IMR-90 (cell line): ENCODE results near the gene MICOS13.

Experiments
- CHD1 ChIP-seq: IDR thresholded peaks from 2 replicates; pipeline ENCODE4 v1.6.1; 2012; ENCODE audit warnings: low read depth, low read length, improper control_type of control experiment
- ELK1 ChIP-seq: fragments of 150-350 bp; IDR thresholded peaks from 2 replicates; pipeline ENCODE4 v1.6.1; 2016; ENCODE audit warnings: low read depth, mild to moderate bottlenecking, low read length, moderate library complexity, borderline replicate concordance
- MAFK ChIP-seq: IDR thresholded peaks from 2 replicates; pipeline ENCODE4 v1.6.1; 2012; ENCODE audit warnings: low read depth, low read length, improper control_type of control experiment
- NFE2L2 ChIP-seq: fragments of 150-350 bp; IDR thresholded peaks from 2 replicates; pipeline ENCODE4 v1.6.1; 2016; ENCODE audit warnings: low read depth, mild to moderate bottlenecking, low read length
- POLR2A ChIP-seq: IDR thresholded peaks from 2 replicates; pipeline ENCODE4 v1.6.1; 2012; ENCODE audit warnings: mild to moderate bottlenecking, low read depth, low read length
- RAD21 ChIP-seq: IDR thresholded peaks from 2 replicates; pipeline ENCODE4 v1.6.1; 2012; ENCODE audit warnings: low read length, improper control_type of control experiment
- RCOR1 ChIP-seq: IDR thresholded peaks from 2 replicates; pipeline ENCODE4 v1.6.1; 2012; ENCODE audit warnings: mild to moderate bottlenecking, low read length, improper control_type of control experiment; ENCODE audit not compliant: insufficient replicate concordance
- RFX5 ChIP-seq: IDR thresholded peaks from 2 replicates; pipeline ENCODE4 v1.8.0; 2012; ENCODE audit warnings: low read depth, mild to moderate bottlenecking, low read length, moderate library complexity
- SMC3 ChIP-seq: fragments of 150-350 bp; IDR thresholded peaks from 2 replicates; pipeline ENCODE4 v1.6.1; 2016; ENCODE audit warnings: low read depth, mild to moderate bottlenecking, antibody characterized with exemption, low read length, moderate library complexity
- TF ChIP-seq, protein P1 (sequence below): conservative IDR thresholded peaks from 2 replicates; pipeline ENCODE4 v1.5.1; 2012; ENCODE audit warnings: mild to moderate bottlenecking, low read depth, low read length, improper control_type of control experiment
- TF ChIP-seq, protein P2 (sequence below): fragments of 150-350 bp; IDR thresholded peaks from 2 replicates; pipeline ENCODE4 v1.6.1; 2017; ENCODE audit warnings: mild to moderate bottlenecking, antibody characterized with exemption, low read length, low read depth

DNA sequence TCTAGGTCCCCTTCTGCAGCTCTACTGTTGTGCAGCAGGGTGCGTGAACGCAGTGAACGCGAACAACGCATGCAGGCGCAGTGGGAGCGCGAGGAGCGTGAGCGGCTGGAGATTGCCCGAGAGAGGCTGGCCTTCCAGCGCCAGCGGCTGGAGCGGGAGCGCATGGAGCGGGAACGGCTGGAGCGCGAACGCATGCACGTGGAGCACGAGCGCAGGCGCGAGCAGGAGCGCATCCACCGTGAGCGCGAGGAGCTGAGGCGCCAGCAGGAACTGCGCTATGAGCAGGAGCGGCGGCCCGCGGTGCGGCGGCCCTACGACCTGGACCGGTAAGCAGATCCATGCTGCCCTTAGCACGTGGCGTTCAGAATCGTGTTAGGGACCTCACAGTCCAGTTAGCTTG is 18.8 kb downstream of the MICOS13 start:
- TF ChIP-seq RCOR1 (no peak), POLR2A (no peak), MAFK (no peak), RAD21 (no peak), ELK1 (no peak), RFX5 (no peak), SMC3 (no peak), NFE2L2 (no peak), CHD1 (no peak)
- TF ChIP-seq, protein P1, sequence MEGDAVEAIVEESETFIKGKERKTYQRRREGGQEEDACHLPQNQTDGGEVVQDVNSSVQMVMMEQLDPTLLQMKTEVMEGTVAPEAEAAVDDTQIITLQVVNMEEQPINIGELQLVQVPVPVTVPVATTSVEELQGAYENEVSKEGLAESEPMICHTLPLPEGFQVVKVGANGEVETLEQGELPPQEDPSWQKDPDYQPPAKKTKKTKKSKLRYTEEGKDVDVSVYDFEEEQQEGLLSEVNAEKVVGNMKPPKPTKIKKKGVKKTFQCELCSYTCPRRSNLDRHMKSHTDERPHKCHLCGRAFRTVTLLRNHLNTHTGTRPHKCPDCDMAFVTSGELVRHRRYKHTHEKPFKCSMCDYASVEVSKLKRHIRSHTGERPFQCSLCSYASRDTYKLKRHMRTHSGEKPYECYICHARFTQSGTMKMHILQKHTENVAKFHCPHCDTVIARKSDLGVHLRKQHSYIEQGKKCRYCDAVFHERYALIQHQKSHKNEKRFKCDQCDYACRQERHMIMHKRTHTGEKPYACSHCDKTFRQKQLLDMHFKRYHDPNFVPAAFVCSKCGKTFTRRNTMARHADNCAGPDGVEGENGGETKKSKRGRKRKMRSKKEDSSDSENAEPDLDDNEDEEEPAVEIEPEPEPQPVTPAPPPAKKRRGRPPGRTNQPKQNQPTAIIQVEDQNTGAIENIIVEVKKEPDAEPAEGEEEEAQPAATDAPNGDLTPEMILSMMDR, result no peak
- TF ChIP-seq, protein P2, sequence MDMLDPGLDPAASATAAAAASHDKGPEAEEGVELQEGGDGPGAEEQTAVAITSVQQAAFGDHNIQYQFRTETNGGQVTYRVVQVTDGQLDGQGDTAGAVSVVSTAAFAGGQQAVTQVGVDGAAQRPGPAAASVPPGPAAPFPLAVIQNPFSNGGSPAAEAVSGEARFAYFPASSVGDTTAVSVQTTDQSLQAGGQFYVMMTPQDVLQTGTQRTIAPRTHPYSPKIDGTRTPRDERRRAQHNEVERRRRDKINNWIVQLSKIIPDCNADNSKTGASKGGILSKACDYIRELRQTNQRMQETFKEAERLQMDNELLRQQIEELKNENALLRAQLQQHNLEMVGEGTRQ, result no peak
